NT2/D1 (cell line): Measurements from ENCODE around the gene RHBDL3.

Source experiments
- SUZ12 ChIP-seq: IDR thresholded peaks from 2 replicates; pipeline ENCODE4 v1.6.1; 2011; ENCODE audit not compliant: insufficient read length, insufficient read depth; ENCODE audit errors: extremely low read depth
- YY1 ChIP-seq: IDR thresholded peaks from 2 replicates; pipeline ENCODE4 v1.6.1; 2011; ENCODE audit not compliant: insufficient read length, insufficient read depth
- ZNF274 ChIP-seq: IDR thresholded peaks from 2 replicates; pipeline ENCODE4 v1.6.1; 2011; ENCODE audit warnings: mild to moderate bottlenecking, low read depth, low read length

DNA sequence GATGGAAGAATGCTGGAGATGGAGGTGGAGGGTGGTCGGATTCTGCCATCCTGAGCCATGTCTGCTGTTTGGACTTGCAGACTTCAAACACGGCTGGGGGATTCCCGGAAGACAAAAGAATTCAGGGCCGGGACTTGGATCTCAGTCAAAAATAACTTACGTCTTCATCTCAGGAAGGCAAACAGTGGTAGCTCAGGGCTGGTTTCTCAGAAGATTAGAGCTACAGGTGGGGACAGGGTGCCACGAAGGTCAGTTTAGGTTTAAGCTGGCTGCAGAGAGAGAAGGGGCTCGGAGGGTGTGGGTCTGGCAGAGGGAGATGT lies 4.3 kb upstream of the RHBDL3 start:
- TF ChIP-seq YY1 (no peak), ZNF274 (no peak), SUZ12 (no peak)
